Stimulated activated CD8-positive, alpha-beta memory T cell treated with anti-CD3 and anti-CD28 coated beads, Interleukin-15, amount 100 ng/mL, for 48 hours (primary cell): ENCODE results near the gene GRID1.

Source experiments
- DNase-seq, 2 donors: peaks; one replicate each; pipeline ENCODE4 v3.0.0-alpha.2; 2020; ENCODE audit warnings: low read depth in 2 of 2

Gene GRID1

GRCh38 chr10:86144301-86144700, 222.3 kb downstream of the GRID1 start:
- no peak for DNase-seq

GRCh38 chr10:86141896-86142295, 224.7 kb downstream of the GRID1 start:
- DNase-seq, result no peak

DNA sequence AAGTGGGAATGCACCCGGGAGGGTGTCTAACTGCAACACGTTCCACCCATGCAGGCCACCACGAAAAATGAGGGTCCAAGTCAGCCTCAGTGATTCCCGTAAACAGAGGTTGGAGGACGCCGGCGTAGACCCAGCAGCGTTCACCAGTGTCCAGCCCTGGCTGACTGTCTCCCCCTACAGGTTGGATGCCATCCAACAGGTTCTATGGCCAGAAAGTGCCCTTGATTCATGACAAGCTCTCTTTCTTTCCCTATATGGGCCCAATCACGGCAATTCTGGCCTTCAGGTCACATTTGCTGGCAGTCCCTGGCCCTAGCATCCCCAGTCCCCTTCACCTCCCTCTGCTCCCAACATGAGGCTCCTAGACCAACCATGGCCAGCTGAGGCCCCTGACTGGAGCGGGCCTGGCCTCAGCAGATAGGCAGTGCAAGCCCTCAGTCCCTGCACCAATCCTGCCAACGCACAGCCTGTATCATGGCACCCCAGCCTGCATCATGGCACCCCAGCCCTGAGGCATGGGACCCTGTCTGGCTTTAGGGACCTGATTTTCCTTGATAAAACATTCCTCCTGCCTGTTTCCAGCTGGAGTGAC, 227.4 kb downstream of the GRID1 start:
- DNase-seq, result no peak

DNA sequence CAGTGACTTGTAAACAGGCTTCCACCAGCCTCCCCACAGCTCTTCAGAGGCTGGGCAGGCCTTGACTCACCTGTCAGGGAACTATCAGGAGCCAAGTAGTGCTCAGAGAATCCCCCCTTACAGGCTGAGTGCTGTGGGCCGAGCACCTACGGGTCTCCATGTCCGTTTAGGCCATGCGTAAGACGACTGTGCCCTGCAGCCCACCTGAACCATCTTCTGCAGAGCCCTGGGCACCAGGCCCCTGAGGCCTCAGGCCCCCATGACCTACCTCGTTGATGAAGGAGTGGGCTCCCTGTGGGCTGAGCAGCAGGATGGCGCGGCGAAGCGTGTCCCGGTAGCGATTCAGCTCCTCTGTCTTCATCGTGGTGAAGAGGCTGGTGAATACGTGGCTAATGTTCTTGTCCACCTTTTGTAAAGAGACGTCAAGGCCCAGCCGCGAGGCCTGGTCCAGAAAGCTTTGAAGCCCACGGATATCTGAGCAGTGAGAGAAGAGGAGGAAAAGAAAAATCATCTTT, 228.0 kb downstream of the GRID1 start:
- DNase-seq, result no peak

GRCh38 chr10:86137561-86137960, 229.0 kb downstream of the GRID1 start:
- DNase-seq, result no peak

DNA sequence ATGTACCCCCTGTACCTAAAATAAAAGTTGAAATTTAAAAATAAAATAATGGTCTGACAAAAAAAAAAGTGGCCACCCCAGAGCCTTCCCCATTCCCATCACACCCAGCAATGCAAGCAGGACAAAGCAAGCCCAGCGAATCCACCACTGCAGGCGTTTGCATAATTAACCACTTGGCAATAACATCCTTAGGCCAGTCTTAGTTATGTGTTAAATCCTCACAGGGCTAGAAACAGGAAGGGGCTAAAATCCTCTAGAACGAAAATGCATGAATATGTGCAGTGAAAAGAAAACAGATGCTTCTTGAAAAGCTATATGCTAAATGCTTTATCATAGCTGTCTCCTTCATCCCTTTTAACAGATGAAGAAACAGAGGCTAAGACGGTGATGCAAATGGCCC, 229.7 kb downstream of the GRID1 start:
- no peak for DNase-seq

GRCh38 chr10:86135191-86135590, 231.4 kb downstream of the GRID1 start:
- no peak for DNase-seq

- DNase-seq, result no peak
Observed at GRCh38 chr10:86130737-86131475, 235.7 kb downstream of the GRID1 start.

- DNase-seq, result no peak
Observed at GRCh38 chr10:86130041-86130440, 236.6 kb downstream of the GRID1 start.

DNA sequence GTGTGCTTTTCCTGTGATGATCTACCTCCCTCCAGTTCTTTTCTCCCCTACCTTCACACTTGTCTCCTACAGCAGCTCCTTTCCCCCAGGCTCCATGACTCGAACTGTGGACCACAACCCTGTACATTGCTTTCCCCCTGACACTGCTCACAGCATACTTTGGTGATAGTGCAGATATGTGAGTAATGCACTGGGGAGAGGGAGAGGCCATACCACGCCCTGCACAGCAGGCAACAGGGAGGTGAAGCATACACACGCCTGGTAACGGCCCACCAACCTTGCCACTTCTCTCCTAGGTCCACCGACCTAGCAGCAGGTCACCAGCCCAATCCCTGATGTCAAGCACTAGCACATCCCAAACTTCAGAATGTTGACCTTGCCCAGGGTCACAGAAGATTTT, 238.2 kb downstream of the GRID1 start:
- DNase-seq, result no peak

DNA sequence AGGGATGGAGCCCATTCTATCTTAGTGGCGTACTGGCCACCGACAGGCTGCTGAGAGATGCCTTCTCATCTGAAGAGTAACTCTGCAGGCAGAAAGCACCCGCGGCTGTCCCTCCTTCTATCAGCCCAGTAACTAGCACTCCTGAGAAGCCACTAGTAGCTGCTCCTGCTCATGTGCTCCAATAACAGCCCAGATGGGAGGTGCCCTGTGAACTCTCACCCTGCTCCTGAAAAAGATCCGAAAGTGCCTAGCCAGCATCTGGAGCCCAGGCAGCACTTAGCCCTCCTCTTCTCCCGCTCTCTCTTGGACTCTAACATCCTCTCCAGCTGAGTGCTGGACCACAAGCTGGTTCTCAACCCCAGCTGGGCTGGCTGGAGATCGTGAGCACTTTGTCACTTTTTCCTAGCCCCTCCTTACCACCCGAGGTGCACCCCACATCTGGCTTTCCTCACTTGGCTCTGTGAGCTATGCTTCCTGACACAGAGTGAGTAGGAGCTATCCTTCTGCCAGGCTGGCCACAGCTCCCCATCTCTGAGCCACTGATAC, 239.2 kb downstream of the GRID1 start:
- DNase-seq, result no peak

DNA sequence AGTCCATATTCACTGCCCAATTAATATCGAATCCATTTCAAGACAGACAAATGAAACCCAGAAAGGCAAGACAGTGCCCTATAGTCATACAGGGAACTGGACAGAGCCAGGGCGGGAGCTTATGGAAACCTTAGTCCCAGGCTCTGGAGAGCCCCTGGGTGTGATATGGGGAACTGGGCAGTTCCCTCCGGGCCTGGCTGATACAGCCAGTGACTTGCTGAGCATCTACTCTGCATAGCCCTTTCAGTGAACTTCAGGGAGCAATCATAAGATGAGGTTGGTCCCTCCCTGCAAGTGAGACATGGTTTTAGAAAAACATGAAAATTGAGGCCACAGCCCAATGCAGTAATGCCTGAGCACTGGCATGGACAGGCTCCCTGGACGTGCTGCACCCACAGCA, 241.9 kb downstream of the GRID1 start:
- DNase-seq, result no peak

GRCh38 chr10:86123715-86124114, 242.9 kb downstream of the GRID1 start:
- no peak for DNase-seq

GRCh38 chr10:86123304-86123703, 243.3 kb downstream of the GRID1 start:
- no peak for DNase-seq

DNA sequence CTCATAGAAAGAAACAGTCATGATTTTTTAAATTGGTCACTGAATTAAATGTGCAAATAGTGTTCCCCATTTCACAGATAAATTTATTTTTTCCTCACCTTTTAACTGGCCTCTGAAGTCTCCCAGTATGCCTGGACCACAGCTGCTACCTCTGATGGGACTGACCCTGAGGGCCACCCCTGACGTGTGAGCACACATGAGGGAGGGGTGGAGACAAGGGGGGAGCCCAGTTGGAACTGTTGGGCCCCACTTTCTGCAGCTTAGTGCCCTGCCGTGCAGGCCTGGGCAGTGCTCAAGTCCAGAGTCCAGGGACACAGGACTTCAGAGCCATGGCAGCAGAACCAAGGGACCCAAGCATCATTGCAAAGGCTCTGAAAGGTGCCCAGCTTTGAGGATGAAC, 243.9 kb downstream of the GRID1 start:
- no peak for DNase-seq

GRCh38 chr10:86121200-86121599, 245.4 kb downstream of the GRID1 start:
- DNase-seq, result no peak

DNA sequence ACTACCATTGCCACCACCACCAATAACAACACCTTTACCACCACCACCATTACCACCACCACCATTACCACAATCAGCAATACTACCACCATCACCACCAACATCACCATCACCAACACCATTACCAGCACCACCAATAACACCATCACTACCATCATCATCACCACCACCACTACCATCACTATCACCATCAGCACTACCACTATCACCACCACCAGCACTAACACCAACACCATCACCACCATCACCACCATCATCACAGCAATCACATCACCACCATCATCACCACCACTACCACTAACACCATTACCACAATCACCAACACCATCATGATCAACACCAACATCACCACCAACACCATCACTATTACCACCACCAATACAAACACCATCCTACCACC, 249.5 kb downstream of the GRID1 start:
- no peak for DNase-seq

GRCh38 chr10:86113983-86114382, 252.6 kb downstream of the GRID1 start:
- no peak for DNase-seq

GRCh38 chr10:86113501-86113900, 253.1 kb downstream of the GRID1 start:
- DNase-seq, result no peak

- no peak for DNase-seq
Observed at GRCh38 chr10:86113044-86113443, 253.6 kb downstream of the GRID1 start.

DNA sequence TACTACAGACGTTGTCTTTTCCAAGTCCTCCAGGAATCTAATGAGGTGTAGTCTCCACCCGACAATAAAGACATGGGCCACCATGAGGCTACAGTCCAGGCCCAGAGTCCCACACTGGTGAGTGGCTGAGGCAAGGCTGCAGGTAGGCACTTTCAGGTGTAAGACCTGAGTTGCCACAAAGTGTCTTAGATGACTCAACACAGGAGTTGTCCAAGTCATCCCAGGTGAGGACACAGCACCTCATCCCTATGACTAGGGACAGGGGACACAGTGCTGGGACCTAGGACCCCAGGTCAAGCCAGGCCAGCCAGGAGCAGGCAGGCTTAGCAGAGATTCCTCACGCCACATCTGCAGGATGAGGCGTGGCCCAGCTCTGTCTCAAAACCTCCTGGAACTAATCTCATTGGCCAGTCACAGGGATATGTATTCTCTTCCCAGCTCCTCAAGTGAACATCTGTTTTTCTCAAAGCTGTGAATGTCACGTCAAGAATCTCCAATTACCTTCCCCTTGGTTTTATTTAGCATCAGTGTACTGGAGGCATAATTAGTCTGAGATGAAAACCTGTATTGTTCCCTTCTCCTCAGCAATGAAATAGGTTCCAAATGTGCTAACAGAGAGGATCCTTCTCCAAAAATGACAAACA, 254.6 kb downstream of the GRID1 start:
- DNase-seq, result no peak

DNA sequence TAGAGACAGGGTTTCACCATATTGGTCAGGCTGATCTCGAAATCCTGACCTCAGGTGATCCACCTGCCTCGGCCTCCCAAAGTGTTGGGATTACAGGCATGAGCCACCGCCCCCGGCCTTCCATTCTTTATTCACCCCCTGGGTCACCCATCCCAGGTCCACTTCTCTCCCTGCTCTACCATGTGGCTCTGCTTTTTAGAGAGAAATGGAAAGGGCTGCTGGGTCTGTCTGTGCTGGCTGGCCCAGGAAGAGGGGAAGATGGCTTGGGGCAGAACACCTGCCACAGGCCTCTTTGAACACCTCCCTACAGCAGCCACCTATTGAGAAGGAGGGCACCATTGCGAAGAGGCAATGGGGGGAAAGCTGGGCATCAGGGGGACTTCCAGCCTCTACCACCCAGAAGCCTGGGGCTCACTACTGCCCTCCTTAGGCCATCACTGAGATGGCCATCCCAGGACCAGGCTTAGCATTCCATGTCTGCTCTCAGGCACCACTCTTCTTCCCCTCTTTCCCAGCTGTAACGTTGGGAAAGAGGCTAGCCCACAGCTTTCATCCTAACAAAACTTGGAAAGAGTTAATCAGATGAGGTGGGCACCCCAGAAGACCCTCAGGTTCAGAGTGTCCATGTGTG, 256.3 kb downstream of the GRID1 start:
- DNase-seq, result no peak
